ENCODE data around the gene LPCAT2. TPM values are rescaled to one million over a fixed set of nuclear protein-coding genes. Genes with fewer than 3 reads are reported as not detected.

The LPCAT2 gene
- total RNA-seq, 1 experiment from 2014 or later, result 7.1 TPM

DNA sequence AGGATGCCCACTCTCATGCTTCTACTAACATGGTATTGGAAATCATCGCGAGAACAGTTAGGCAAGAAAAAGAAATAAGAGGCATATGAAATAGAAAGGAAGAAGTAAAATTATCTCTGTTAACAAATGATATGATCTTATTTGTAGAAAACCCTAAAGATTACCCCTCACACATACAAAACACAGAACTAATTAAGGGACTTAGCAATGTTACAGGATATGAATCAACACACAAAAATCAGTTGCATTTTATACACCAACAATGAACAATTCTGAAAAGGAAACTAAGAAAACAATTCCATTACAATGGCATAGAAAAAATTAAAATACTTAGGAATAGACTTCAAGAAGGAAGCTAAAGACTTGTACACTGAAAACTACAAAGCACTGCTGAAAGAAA, 54.9 kb downstream of the LPCAT2 start:
- no peaks in the 10 kb centered on the region for H3K4me1 Mint-ChIP-seq
- H3K4me3 Mint-ChIP-seq, result no peak overlapping the region
- POLR2A ChIA-PET, result no interaction called here
- DNase-seq (ENCODE audit: low spot score) (no peak), ATAC-seq (no peak)
- H3K36me3 Mint-ChIP-seq, result no peaks in the 10 kb centered on the region
- no peak overlapping the region for H3K27ac Mint-ChIP-seq
- no peaks in the 10 kb centered on the region for H3K27me3 Mint-ChIP-seq (ENCODE audit: low read depth)
- H3K9me3 Mint-ChIP-seq, result no peaks in the 10 kb centered on the region
- CTCF ChIA-PET, result no interaction called here
- TF ChIP-seq MYBL2 (CRISPR knock-in tag; IDR thresholded peaks at IDR 0.05), result no peak
- TF ChIP-seq, protein P1, sequence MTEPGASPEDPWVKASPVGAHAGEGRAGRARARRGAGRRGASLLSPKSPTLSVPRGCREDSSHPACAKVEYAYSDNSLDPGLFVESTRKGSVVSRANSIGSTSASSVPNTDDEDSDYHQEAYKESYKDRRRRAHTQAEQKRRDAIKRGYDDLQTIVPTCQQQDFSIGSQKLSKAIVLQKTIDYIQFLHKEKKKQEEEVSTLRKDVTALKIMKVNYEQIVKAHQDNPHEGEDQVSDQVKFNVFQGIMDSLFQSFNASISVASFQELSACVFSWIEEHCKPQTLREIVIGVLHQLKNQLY (CRISPR knock-in tag; IDR thresholded peaks at IDR 0.05), result no peak
- TF ChIP-seq MAX (CRISPR knock-in tag; IDR thresholded peaks at IDR 0.05), result no peak
- no peak for TF ChIP-seq FOXP1 (CRISPR knock-in tag; IDR thresholded peaks at IDR 0.05; ENCODE audit: borderline replicate concordance)
- no peak for TF ChIP-seq CREM (CRISPR knock-in tag; IDR thresholded peaks at IDR 0.05)
- TF ChIP-seq NFE2L1 (CRISPR knock-in tag; IDR thresholded peaks at IDR 0.05), result no peak
- no peak for TF ChIP-seq TP53 (CRISPR knock-in tag; IDR thresholded peaks at IDR 0.05)
- no peak for TF ChIP-seq ZNF138 (CRISPR knock-in tag; conservative IDR thresholded peaks at IDR 0.05)
- no peak for TF ChIP-seq ZNF532 (CRISPR knock-in tag; IDR thresholded peaks at IDR 0.05; ENCODE audit: borderline replicate concordance)
- no peak for TF ChIP-seq GABPB1 (CRISPR knock-in tag; IDR thresholded peaks at IDR 0.05)
- TF ChIP-seq ETV6 (CRISPR knock-in tag; IDR thresholded peaks at IDR 0.05), result no peak
- TF ChIP-seq NR2C2 (CRISPR knock-in tag; IDR thresholded peaks at IDR 0.05), result no peak
- TF ChIP-seq TEAD1 (CRISPR knock-in tag; IDR thresholded peaks at IDR 0.05), result no peak
- TF ChIP-seq ZNF671 (CRISPR knock-in tag; IDR thresholded peaks at IDR 0.05), result no peak
- TF ChIP-seq NFYB (CRISPR knock-in tag; conservative IDR thresholded peaks at IDR 0.05; ENCODE audit: low read depth), result no peak
- no peak for TF ChIP-seq IRF2 (CRISPR knock-in tag; IDR thresholded peaks at IDR 0.05; ENCODE audit: borderline replicate concordance, low read depth)
- no peak for TF ChIP-seq ZNF263 (CRISPR knock-in tag; IDR thresholded peaks at IDR 0.05; ENCODE audit: low read depth)

GRCh38 chr16:55565086-55565485, 56.2 kb downstream of the LPCAT2 start:
- no peaks in the 10 kb centered on the region for H3K9me3 Mint-ChIP-seq
- no peaks in the 10 kb centered on the region for H3K4me1 Mint-ChIP-seq
- no peaks in the 10 kb centered on the region for H3K36me3 Mint-ChIP-seq
- no peak for DNase-seq (ENCODE audit: low spot score)
- no peaks in the 10 kb centered on the region for H3K27me3 Mint-ChIP-seq (ENCODE audit: low read depth)
- no peak overlapping the region for H3K4me3 Mint-ChIP-seq
- no peak overlapping the region for H3K27ac Mint-ChIP-seq
- POLR2A ChIA-PET, result no interaction called here
- ATAC-seq, result no peak
- CTCF ChIA-PET, result no interaction called here
- no peak for TF ChIP-seq ATF6 (CRISPR knock-in tag; IDR thresholded peaks at IDR 0.05)
- TF ChIP-seq NR2C2 (CRISPR knock-in tag; IDR thresholded peaks at IDR 0.05), result no peak
- no peak for TF ChIP-seq SMAD4 (CRISPR knock-in tag; IDR thresholded peaks at IDR 0.05)
- TF ChIP-seq, protein P2, sequence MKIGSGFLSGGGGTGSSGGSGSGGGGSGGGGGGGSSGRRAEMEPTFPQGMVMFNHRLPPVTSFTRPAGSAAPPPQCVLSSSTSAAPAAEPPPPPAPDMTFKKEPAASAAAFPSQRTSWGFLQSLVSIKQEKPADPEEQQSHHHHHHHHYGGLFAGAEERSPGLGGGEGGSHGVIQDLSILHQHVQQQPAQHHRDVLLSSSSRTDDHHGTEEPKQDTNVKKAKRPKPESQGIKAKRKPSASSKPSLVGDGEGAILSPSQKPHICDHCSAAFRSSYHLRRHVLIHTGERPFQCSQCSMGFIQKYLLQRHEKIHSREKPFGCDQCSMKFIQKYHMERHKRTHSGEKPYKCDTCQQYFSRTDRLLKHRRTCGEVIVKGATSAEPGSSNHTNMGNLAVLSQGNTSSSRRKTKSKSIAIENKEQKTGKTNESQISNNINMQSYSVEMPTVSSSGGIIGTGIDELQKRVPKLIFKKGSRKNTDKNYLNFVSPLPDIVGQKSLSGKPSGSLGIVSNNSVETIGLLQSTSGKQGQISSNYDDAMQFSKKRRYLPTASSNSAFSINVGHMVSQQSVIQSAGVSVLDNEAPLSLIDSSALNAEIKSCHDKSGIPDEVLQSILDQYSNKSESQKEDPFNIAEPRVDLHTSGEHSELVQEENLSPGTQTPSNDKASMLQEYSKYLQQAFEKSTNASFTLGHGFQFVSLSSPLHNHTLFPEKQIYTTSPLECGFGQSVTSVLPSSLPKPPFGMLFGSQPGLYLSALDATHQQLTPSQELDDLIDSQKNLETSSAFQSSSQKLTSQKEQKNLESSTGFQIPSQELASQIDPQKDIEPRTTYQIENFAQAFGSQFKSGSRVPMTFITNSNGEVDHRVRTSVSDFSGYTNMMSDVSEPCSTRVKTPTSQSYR (CRISPR knock-in tag; IDR thresholded peaks at IDR 0.05), result no peak
- TF ChIP-seq, protein P3, sequence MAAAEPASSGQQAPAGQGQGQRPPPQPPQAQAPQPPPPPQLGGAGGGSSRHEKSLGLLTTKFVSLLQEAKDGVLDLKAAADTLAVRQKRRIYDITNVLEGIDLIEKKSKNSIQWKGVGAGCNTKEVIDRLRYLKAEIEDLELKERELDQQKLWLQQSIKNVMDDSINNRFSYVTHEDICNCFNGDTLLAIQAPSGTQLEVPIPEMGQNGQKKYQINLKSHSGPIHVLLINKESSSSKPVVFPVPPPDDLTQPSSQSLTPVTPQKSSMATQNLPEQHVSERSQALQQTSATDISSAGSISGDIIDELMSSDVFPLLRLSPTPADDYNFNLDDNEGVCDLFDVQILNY (CRISPR knock-in tag; IDR thresholded peaks at IDR 0.05), result no peak
- TF ChIP-seq ZNF671 (CRISPR knock-in tag; IDR thresholded peaks at IDR 0.05), result no peak
- TF ChIP-seq TEAD4 (CRISPR knock-in tag; IDR thresholded peaks at IDR 0.05), result no peak
- no peak for TF ChIP-seq ETV6 (CRISPR knock-in tag; IDR thresholded peaks at IDR 0.05)
